DOHH2 (cell line): ENCODE measurements around the gene RBBP6.

Experiments
- CTCF ChIP-seq: fragments of 200-600 bp; sonication (generic); IDR thresholded peaks from one replicate; pipeline ENCODE4 v1.5.1; 2014; ENCODE audit warnings: antibody characterized with exemption, mild to moderate bottlenecking, low read depth, low read length; ENCODE audit not compliant: poor library complexity, severe bottlenecking
- EZH2phosphoT487 ChIP-seq: fragments of 200-600 bp; sonication (generic); IDR thresholded peaks from 2 replicates; pipeline ENCODE4 v1.6.1; 2017; ENCODE audit warnings: borderline replicate concordance, mild to moderate bottlenecking, antibody characterized with exemption, low read length, moderate library complexity, mixed read lengths

DNA sequence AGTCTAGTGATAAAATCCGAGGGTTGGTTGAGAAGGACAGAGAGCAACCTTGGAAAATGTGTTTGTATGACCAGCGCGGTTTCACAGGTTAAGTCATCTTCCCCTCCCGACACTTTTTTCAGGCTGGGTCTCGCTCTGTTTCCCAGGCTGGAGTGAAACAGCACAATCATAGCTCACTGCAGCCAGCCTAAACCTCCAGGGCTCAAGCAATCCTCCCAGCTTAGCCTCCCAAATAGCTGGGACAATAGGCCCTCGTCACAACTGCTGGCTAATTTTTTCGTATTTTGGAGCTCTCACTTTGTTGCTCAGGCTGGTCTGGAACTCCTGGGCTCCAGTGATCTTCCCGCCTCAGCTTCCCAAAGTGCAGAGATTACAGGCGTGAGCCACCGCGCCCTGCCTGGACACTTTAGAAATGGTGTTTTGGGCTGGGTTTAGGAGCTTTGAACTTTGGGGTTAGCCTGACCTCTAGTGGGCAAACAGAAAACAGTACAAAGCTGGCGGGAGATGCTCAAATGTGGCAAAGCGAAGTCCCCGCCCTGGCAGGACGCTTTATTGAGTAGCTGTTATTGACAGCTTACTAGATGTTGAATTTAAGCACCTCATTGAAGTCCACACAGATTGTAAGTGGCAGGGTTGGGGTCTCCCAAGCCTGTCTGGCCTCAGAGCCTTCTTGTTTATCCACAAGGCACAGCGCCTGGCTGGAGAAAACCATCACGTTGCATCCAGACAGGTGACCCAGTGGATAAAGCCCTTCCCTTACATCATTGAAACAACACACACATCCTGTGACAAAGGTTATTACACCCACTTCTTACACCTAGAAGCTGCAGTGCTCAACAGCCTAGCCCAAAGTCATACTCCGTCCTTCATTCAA is 34.7 kb upstream of the RBBP6 start:
- TF ChIP-seq CTCF (peak; percentile 78), EZH2phosphoT487 (no peak)
